Measurements from ENCODE around the gene RPS6KA5. TPM values are rescaled to one million over a fixed set of nuclear protein-coding genes. Genes with fewer than 3 reads are reported as not detected.
A peak's percentile ranks its signal among the peaks of the same experiment; 100 is the strongest.

The RPS6KA5 gene
- total RNA-seq, 1 experiment from 2014 or later = 2.2 TPM

- Mint-ChIP-seq H3K27ac (ENCODE audit: low read depth, unreplicated experiment) (no peak overlapping the region), H3K27me3 (ENCODE audit: insufficient read depth, unreplicated experiment) (no peaks in the 10 kb centered on the region), H3K9me3 (ENCODE audit: unreplicated experiment) (peaks cover 23% of the 10 kb centered on the region), H3K36me3 (ENCODE audit: insufficient read depth, unreplicated experiment) (peaks cover 7% of the 10 kb centered on the region), H3K4me1 (ENCODE audit: insufficient read depth, unreplicated experiment) (no peaks in the 10 kb centered on the region), H3K4me3 (ENCODE audit: unreplicated experiment) (no peak overlapping the region)
- intact Hi-C loops (cut with micrococcal nuclease) = no loop called here
- DNase-seq (ENCODE audit: unreplicated experiment) = no peak
- BruUV-seq (replicated peaks) = no TSS peak
- TF ChIP-seq CTCF (IDR thresholded peaks at IDR 0.05; ENCODE audit: unreplicated experiment) = no peak
- CTCF ChIA-PET = interaction anchor here (1.2 kb wide), 1 partner anchor 258 kb away, joined by 3 read pairs; no protein-coding TSS in a partner anchor
- POLR2A ChIA-PET = interaction anchor here (0.9 kb wide), 1 partner anchor 12 kb away, joined by 3 read pairs; no protein-coding TSS in a partner anchor
These were observed 123.5 kb downstream of the RPS6KA5 start for GRCh38 chr14:90936757-90937440.

GRCh38 chr14:90924621-90925340 is 135.7 kb downstream of the RPS6KA5 start:
- Mint-ChIP-seq H3K4me1 (ENCODE audit: insufficient read depth, unreplicated experiment) (peaks cover 4% of the 10 kb centered on the region), H3K27me3 (ENCODE audit: insufficient read depth, unreplicated experiment) (no peaks in the 10 kb centered on the region), H3K9me3 (ENCODE audit: unreplicated experiment) (no peaks in the 10 kb centered on the region), H3K4me3 (ENCODE audit: unreplicated experiment) (peak overlapping the region; percentile 22), H3K36me3 (ENCODE audit: insufficient read depth, unreplicated experiment) (no peaks in the 10 kb centered on the region), H3K27ac (ENCODE audit: low read depth, unreplicated experiment) (no peak overlapping the region)
- no TSS peak for BruUV-seq (replicated peaks)
- ChIA-PET POLR2A (interaction anchor here (0.8 to 2.0 kb wide), 5 partner anchors 12 to 189 kb away, joined by 3 to 7 read pairs (median 3); partner anchors contain the start of genes DGLUCY and RPS6KA5), CTCF (no interaction called here)
- TF ChIP-seq CTCF (IDR thresholded peaks at IDR 0.05; ENCODE audit: unreplicated experiment) = no peak
- DNase-seq (ENCODE audit: unreplicated experiment) = peak; percentile 60
- intact Hi-C loops (cut with micrococcal nuclease) = no loop called here

- ChIA-PET POLR2A (interaction anchor here (1.1 kb wide), 1 partner anchor 49 kb away, joined by 3 read pairs; no protein-coding TSS in a partner anchor), CTCF (no interaction called here)
- no peaks in the 10 kb centered on the region for H3K36me3 Mint-ChIP-seq (ENCODE audit: insufficient read depth, unreplicated experiment)
- no peak overlapping the region for H3K4me3 Mint-ChIP-seq (ENCODE audit: unreplicated experiment)
- intact Hi-C loops (cut with micrococcal nuclease) = no loop called here
- TF ChIP-seq CTCF (IDR thresholded peaks at IDR 0.05; ENCODE audit: unreplicated experiment) = no peak
- H3K27ac Mint-ChIP-seq (ENCODE audit: low read depth, unreplicated experiment) = no peak overlapping the region
- no peaks in the 10 kb centered on the region for H3K9me3 Mint-ChIP-seq (ENCODE audit: unreplicated experiment)
- DNase-seq (ENCODE audit: unreplicated experiment) = no peak
- BruUV-seq (replicated peaks) = no TSS peak
- peaks cover 4% of the 10 kb centered on the region for H3K4me1 Mint-ChIP-seq (ENCODE audit: insufficient read depth, unreplicated experiment)
- no peaks in the 10 kb centered on the region for H3K27me3 Mint-ChIP-seq (ENCODE audit: insufficient read depth, unreplicated experiment)
These were observed 138.3 kb downstream of the RPS6KA5 start for GRCh38 chr14:90922141-90922540.

GRCh38 chr14:90911121-90911520 is 149.3 kb downstream of the RPS6KA5 start:
- H3K9me3 Mint-ChIP-seq (ENCODE audit: unreplicated experiment) = no peaks in the 10 kb centered on the region
- peaks cover 6% of the 10 kb centered on the region for H3K4me1 Mint-ChIP-seq (ENCODE audit: insufficient read depth, unreplicated experiment)
- no peaks in the 10 kb centered on the region for H3K36me3 Mint-ChIP-seq (ENCODE audit: insufficient read depth, unreplicated experiment)
- ChIA-PET POLR2A (interaction anchor here (0.5 kb wide), 1 partner anchor 9 kb away, joined by 3 read pairs; no protein-coding TSS in a partner anchor), CTCF (interaction anchor here (0.8 to 1.5 kb wide), 4 partner anchors 10 to 262 kb away, joined by 3 to 6 read pairs (median 3); no protein-coding TSS in a partner anchor)
- DNase-seq (ENCODE audit: unreplicated experiment) = no peak
- TF ChIP-seq CTCF (IDR thresholded peaks at IDR 0.05; ENCODE audit: unreplicated experiment) = no peak
- intact Hi-C loops (cut with micrococcal nuclease) = no loop called here
- BruUV-seq (replicated peaks) = no TSS peak
- no peaks in the 10 kb centered on the region for H3K27me3 Mint-ChIP-seq (ENCODE audit: insufficient read depth, unreplicated experiment)
- H3K4me3 Mint-ChIP-seq (ENCODE audit: unreplicated experiment) = no peak overlapping the region
- H3K27ac Mint-ChIP-seq (ENCODE audit: low read depth, unreplicated experiment) = no peak overlapping the region

Measured in MCF 10A (cell line).